Fibroblast of lung (primary cell): Measurements from ENCODE around the gene CNIH1. TPM values are rescaled to one million over a fixed set of nuclear protein-coding genes. Genes with fewer than 3 reads are reported as not detected.

Experiments
- DNase-seq, 2 donors: peaks; one replicate each; pipeline versions ENCODE4 v3.0.0 to v3.0.0-alpha.2; 2010; ENCODE audit warnings: low read depth in 2 of 2
- H2AFZ ChIP-seq: 2 replicates; pipeline ENCODE4 v1.5.1; 2012; ENCODE audit warnings: low read length, control low read depth, inconsistent platforms
- H3K27ac ChIP-seq: 2 replicates; pipeline ENCODE4 v1.5.1; 2011; ENCODE audit warnings: low read length, control low read depth; ENCODE audit not compliant: insufficient read depth
- H3K27me3 ChIP-seq: 2 replicates; pipeline ENCODE4 v1.5.1; 2011; ENCODE audit warnings: mild to moderate bottlenecking, low read length; ENCODE audit not compliant: control insufficient read depth, insufficient read depth
- H3K36me3 ChIP-seq: 2 replicates; pipeline ENCODE4 v1.5.1; 2011; ENCODE audit warnings: low read length; ENCODE audit not compliant: control insufficient read depth, insufficient read depth
- H3K4me1 ChIP-seq: 2 replicates; pipeline ENCODE4 v1.5.1; 2011; ENCODE audit warnings: low read length; ENCODE audit not compliant: control insufficient read depth, insufficient read depth; ENCODE audit errors: extremely low read depth
- H3K4me2 ChIP-seq: 2 replicates; pipeline ENCODE4 v1.5.1; 2011; ENCODE audit warnings: low read length, control low read depth; ENCODE audit not compliant: insufficient read depth; ENCODE audit errors: extremely low read depth
- H3K4me3 ChIP-seq, 4 experiments: fragments of 200-600 bp in 1 of 4; sonication (generic) in 1 of 4; replicated peaks in 1 of 4; 2 replicates each; pipeline ENCODE4 v1.5.1; 2011 to 2016; ENCODE audit warnings: low read length in 4 of 4, low read depth in 3 of 4, mild to moderate bottlenecking in 3 of 4, control low read depth in 2 of 4, inconsistent platforms in 1 of 4, mixed read lengths in 1 of 4; ENCODE audit not compliant: insufficient read depth in 1 of 4; ENCODE audit errors: control extremely low read depth in 1 of 4
- H3K79me2 ChIP-seq: 2 replicates; pipeline ENCODE4 v1.5.1; 2012; ENCODE audit warnings: mild to moderate bottlenecking, low read length, inconsistent platforms; ENCODE audit not compliant: control insufficient read depth, insufficient read depth
- H3K9ac ChIP-seq: 2 replicates; pipeline ENCODE4 v1.5.1; 2011; ENCODE audit warnings: mild to moderate bottlenecking, low read length, control low read depth; ENCODE audit not compliant: insufficient read depth
- H3K9me3 ChIP-seq: 2 replicates; pipeline ENCODE4 v1.5.1; 2012; ENCODE audit warnings: low read depth, low read length; ENCODE audit not compliant: control insufficient read depth, insufficient read depth
- H4K20me1 ChIP-seq: 2 replicates; pipeline ENCODE4 v1.5.1; 2011; ENCODE audit warnings: low read length; ENCODE audit not compliant: control insufficient read depth, insufficient read depth; ENCODE audit errors: extremely low read depth
- CTCF ChIP-seq, 2 donors: IDR thresholded peaks in 1 of 2; conservative IDR thresholded peaks in 1 of 2; 1 replicate in 1 of 2; 2 replicates in 1 of 2; pipeline ENCODE4 v1.5.1; 2011 to 2012; ENCODE audit warnings: low read length in 2 of 2, control low read depth in 1 of 2, inconsistent platforms in 1 of 2, low read depth in 1 of 2, mild to moderate bottlenecking in 1 of 2
- EZH2 ChIP-seq: IDR thresholded peaks from 2 replicates; pipeline ENCODE4 v1.5.1; 2012; ENCODE audit warnings: low read length, control low read depth, mild to moderate bottlenecking; ENCODE audit errors: missing control alignments
- polyA plus RNA-seq, 2 donors: library from polyadenylated mRNA; depleted of rRNA in 1 of 2; stranded (reverse) in 1 of 2; unstranded in 1 of 2; fragments of >200 nt; gene quantifications; 2 replicates each; pipeline ENCODE4 v1.2.1, GENCODE V29; 2011 to 2012; ENCODE audit warnings: missing spikeins in 1 of 2
- total RNA-seq: library from RNA; depleted of rRNA; stranded (reverse); fragments of >200 nt; gene quantifications from 2 replicates; pipeline ENCODE4 v1.2.1, GENCODE V29; 2014

Gene CNIH1
- total and polyA plus RNA-seq, 2 donors (not counting 1 experiment from before 2014, with no cell fraction given), result 109 to 301 TPM

- peak; percentile 99 for DNase-seq
- H3K27me3 ChIP-seq, result no peaks in the 10 kb centered on the region
- peak within 1 kb of the TSS; percentile 56 to 75 (median 68) for H3K4me3 ChIP-seq
- peaks cover 1% of the 10 kb centered on the region for H3K36me3 ChIP-seq
- no peaks in the 10 kb centered on the region for H4K20me1 ChIP-seq
- no peak for TF ChIP-seq EZH2
- TF ChIP-seq CTCF (conservative IDR thresholded peaks at IDR 0.05 in 1 of 2, IDR thresholded peaks at IDR 0.05 in 1 of 2; ENCODE audit: low read depth in 1 of 2, low read length in 2 of 2), result peak; percentile 19 to 26
- H3K4me2 ChIP-seq, result peak within 1 kb of the TSS; percentile 81
- peak within 1 kb of the TSS; percentile 60 for H3K27ac ChIP-seq
- peaks cover 19% of the 10 kb centered on the region for H3K79me2 ChIP-seq
- H3K9ac ChIP-seq, result peak within 1 kb of the TSS; percentile 60
- H2AFZ ChIP-seq, result peak within 1 kb of the TSS; percentile 82
- no peaks in the 10 kb centered on the region for H3K9me3 ChIP-seq
- H3K4me1 ChIP-seq, result peaks cover 7% of the 10 kb centered on the region
These were observed 44.5 kb downstream of the CNIH1 start, which contains the start of gene CDKN3 for GRCh38 chr14:54396493-54397335. CDKN3 (plus strand) TSS chr14:54397007; CDS start chr14:54397069, 62 bp downstream.

GRCh38 chr14:54396183-54396492, 45.0 kb downstream of the CNIH1 start:
- H3K4me2 ChIP-seq, result peak overlapping the region; percentile 33
- H3K27me3 ChIP-seq, result no peaks in the 10 kb centered on the region
- no peak for DNase-seq
- H3K4me1 ChIP-seq, result peaks cover 7% of the 10 kb centered on the region
- peak overlapping the region; percentile 29 for H3K27ac ChIP-seq
- no peak overlapping the region for H3K9ac ChIP-seq
- H3K4me3 ChIP-seq, result peak overlapping the region; percentile 34 to 75 (median 53)
- H3K36me3 ChIP-seq, result no peaks in the 10 kb centered on the region
- H3K79me2 ChIP-seq, result peaks cover 19% of the 10 kb centered on the region
- no peaks in the 10 kb centered on the region for H3K9me3 ChIP-seq
- TF ChIP-seq CTCF (conservative IDR thresholded peaks at IDR 0.05 in 1 of 2, IDR thresholded peaks at IDR 0.05 in 1 of 2; ENCODE audit: low read depth in 1 of 2, low read length in 2 of 2), result no peak
- TF ChIP-seq EZH2, result no peak
- no peaks in the 10 kb centered on the region for H4K20me1 ChIP-seq
- H2AFZ ChIP-seq, result peak overlapping the region; percentile 82

- peaks cover 7% of the 10 kb centered on the region for H3K4me1 ChIP-seq
- no peak overlapping the region for H3K9ac ChIP-seq
- no peaks in the 10 kb centered on the region for H3K27me3 ChIP-seq
- TF ChIP-seq EZH2 (no peak), CTCF (conservative IDR thresholded peaks at IDR 0.05 in 1 of 2, IDR thresholded peaks at IDR 0.05 in 1 of 2; ENCODE audit: low read depth in 1 of 2, low read length in 2 of 2) (no peak)
- no peak overlapping the region for H3K4me3 ChIP-seq
- peaks cover 19% of the 10 kb centered on the region for H3K79me2 ChIP-seq
- no peak overlapping the region for H3K27ac ChIP-seq
- no peaks in the 10 kb centered on the region for H4K20me1 ChIP-seq
- no peaks in the 10 kb centered on the region for H3K9me3 ChIP-seq
- H3K36me3 ChIP-seq, result no peaks in the 10 kb centered on the region
- DNase-seq, result no peak
- H2AFZ ChIP-seq, result no peak overlapping the region
- H3K4me2 ChIP-seq, result no peak overlapping the region
These were observed 45.5 kb downstream of the CNIH1 start for GRCh38 chr14:54395716-54396115.
